ENCODE data around the gene KIRREL3.

KIRREL3 gene

DNA sequence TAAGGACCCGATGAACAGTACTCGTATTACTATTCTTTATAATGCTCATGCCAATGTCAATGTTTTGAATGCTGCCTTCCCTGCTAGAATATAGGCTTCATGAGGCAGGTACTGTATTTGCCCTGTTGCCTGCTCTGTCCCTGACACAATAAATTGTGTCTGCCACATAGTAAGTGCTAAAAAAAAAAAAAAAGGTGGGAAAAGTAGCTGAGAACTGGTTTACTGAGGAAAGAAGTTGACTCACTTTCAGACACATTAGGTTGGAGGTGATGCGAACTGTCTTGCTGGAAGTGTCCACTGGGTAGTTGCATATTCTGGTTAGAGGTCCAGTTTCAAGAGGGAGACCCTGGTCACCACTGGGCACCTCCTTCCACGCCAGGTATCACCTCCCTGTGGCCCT, 255.9 kb downstream of the KIRREL3 start:
- Histone ChIP-seq H3K36me3 (ENCODE audit: control insufficient read depth, insufficient read depth, low read length) (no peaks in the 10 kb centered on the region), H3K27ac (ENCODE audit: low read depth, low read length) (no peak overlapping the region), H3K4me1 (ENCODE audit: control insufficient read depth, insufficient read depth, low read length) (no peaks in the 10 kb centered on the region), H3K9ac (ENCODE audit: low read length) (no peak overlapping the region), H3K4me3 (ENCODE audit: low read length) (no peak overlapping the region), H3K27me3 (ENCODE audit: control insufficient read depth, insufficient read depth, low read length) (no peaks in the 10 kb centered on the region)

DNA sequence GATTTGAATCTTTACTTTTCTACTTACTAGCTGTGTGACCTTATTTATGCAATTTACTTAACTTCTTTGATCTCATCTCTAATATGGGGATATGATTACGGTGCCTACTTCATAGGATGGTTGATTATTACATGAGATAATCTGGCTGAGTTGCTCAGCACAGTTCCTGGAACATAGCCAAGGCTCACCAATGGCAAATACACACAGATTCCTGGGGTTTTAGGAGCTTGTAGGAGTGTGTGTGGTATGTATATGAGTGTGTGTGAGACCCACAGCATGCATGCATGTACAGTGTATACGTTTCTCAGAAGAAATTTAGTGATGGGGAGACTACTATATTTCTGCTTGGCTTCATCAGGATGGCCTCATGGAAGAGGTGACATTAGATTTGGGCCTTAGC, 256.9 kb downstream of the KIRREL3 start:
- no peaks in the 10 kb centered on the region for H3K27me3 ChIP-seq (ENCODE audit: control insufficient read depth, insufficient read depth, low read length)

GRCh38 chr11:126742582-126742981, 258.0 kb downstream of the KIRREL3 start:
- H3K36me3 ChIP-seq (ENCODE audit: control insufficient read depth, insufficient read depth, low read length) = no peaks in the 10 kb centered on the region
- H3K9ac ChIP-seq (ENCODE audit: low read length) = no peak overlapping the region
- no peaks in the 10 kb centered on the region for H3K4me1 ChIP-seq (ENCODE audit: control insufficient read depth, insufficient read depth, low read length)
- H3K27me3 ChIP-seq (ENCODE audit: control insufficient read depth, insufficient read depth, low read length) = no peaks in the 10 kb centered on the region
- no peak overlapping the region for H3K27ac ChIP-seq (ENCODE audit: low read depth, low read length)
- no peak overlapping the region for H3K4me3 ChIP-seq (ENCODE audit: low read length)

More for the DNA sequence above, 256.9 kb downstream of the KIRREL3 start:
- Histone ChIP-seq H3K27ac (ENCODE audit: low read depth, low read length) (no peak overlapping the region), H3K9ac (ENCODE audit: low read length) (no peak overlapping the region), H3K4me3 (ENCODE audit: low read length) (no peak overlapping the region), H3K36me3 (ENCODE audit: control insufficient read depth, insufficient read depth, low read length) (no peaks in the 10 kb centered on the region), H3K4me1 (ENCODE audit: control insufficient read depth, insufficient read depth, low read length) (no peaks in the 10 kb centered on the region)

DNA sequence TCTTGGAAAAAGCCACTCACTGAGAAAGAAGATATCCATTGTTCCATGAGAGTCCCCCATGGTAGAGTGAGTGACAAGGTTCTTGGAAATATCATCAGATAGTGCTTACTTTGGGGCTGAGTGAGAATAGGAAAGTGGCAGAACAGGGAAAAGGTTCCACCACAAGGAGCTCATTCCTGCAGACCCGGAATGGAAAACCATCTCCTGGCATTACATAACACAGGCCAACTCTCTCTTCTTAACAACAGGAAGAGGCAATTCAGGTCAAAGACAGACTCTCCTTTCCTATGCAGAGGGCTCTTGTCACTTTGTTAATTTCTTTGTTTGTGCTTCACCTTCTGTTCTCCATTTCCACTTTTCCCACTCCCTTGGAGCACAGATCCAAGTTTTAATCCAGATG, 259.7 kb downstream of the KIRREL3 start:
- Histone ChIP-seq H3K9ac (ENCODE audit: low read length) (no peak overlapping the region), H3K4me1 (ENCODE audit: control insufficient read depth, insufficient read depth, low read length) (no peaks in the 10 kb centered on the region), H3K4me3 (ENCODE audit: low read length) (no peak overlapping the region), H3K36me3 (ENCODE audit: control insufficient read depth, insufficient read depth, low read length) (no peaks in the 10 kb centered on the region), H3K27me3 (ENCODE audit: control insufficient read depth, insufficient read depth, low read length) (no peaks in the 10 kb centered on the region), H3K27ac (ENCODE audit: low read depth, low read length) (no peak overlapping the region)

GRCh38 chr11:126739499-126740145, 260.9 kb downstream of the KIRREL3 start:
- Histone ChIP-seq H3K9ac (ENCODE audit: low read length) (no peak overlapping the region), H3K4me1 (ENCODE audit: control insufficient read depth, insufficient read depth, low read length) (no peaks in the 10 kb centered on the region), H3K36me3 (ENCODE audit: control insufficient read depth, insufficient read depth, low read length) (no peaks in the 10 kb centered on the region), H3K27ac (ENCODE audit: low read depth, low read length) (no peak overlapping the region), H3K4me3 (ENCODE audit: low read length) (no peak overlapping the region), H3K27me3 (ENCODE audit: control insufficient read depth, insufficient read depth, low read length) (no peaks in the 10 kb centered on the region)

DNA sequence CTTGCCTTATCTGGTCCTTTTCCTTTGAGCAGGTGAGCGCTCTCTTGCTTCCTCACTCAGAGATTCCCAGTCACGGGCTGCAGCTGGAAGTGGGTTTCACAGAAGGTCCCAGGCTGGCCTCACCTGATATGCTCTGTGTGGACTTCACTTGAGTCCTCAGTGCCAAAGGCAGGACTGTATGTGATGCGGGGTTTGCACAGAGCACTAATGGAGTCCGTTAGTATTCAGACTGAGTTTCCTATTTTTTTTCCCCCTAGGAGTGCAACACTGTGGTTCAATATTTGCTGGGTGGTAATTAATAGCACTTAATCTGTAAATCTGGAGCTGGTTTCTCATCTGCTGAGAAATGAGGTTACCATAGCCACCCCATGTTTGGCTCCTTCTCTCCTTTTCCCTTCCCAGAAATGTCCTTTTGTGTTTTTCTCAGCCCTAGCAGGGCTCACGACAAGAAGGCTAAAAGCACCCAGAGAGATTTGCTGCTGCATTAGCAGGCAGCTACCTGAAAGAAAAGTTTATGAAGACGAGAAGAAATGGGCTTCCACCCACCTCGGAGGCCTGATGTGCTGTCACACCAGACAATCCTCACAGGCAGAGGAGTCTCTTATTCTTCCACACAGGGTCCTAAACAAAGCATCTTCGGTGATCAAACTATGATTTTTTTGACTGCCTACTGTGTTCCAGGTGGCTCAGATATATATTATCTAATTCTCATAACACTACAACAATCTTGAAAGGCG, 262.1 kb downstream of the KIRREL3 start:
- Histone ChIP-seq H3K9ac (ENCODE audit: low read length) (no peak overlapping the region), H3K27ac (ENCODE audit: low read depth, low read length) (no peak overlapping the region), H3K4me3 (ENCODE audit: low read length) (no peak overlapping the region), H3K27me3 (ENCODE audit: control insufficient read depth, insufficient read depth, low read length) (no peaks in the 10 kb centered on the region), H3K4me1 (ENCODE audit: control insufficient read depth, insufficient read depth, low read length) (no peaks in the 10 kb centered on the region), H3K36me3 (ENCODE audit: control insufficient read depth, insufficient read depth, low read length) (no peaks in the 10 kb centered on the region)

GRCh38 chr11:126736682-126737572, 263.6 kb downstream of the KIRREL3 start:
- H3K27ac ChIP-seq (ENCODE audit: low read depth, low read length) = no peak overlapping the region
- no peak overlapping the region for H3K9ac ChIP-seq (ENCODE audit: low read length)
- H3K27me3 ChIP-seq (ENCODE audit: control insufficient read depth, insufficient read depth, low read length) = no peaks in the 10 kb centered on the region
- H3K4me3 ChIP-seq (ENCODE audit: low read length) = no peak overlapping the region
- H3K4me1 ChIP-seq (ENCODE audit: control insufficient read depth, insufficient read depth, low read length) = no peaks in the 10 kb centered on the region
- H3K36me3 ChIP-seq (ENCODE audit: control insufficient read depth, insufficient read depth, low read length) = no peaks in the 10 kb centered on the region

DNA sequence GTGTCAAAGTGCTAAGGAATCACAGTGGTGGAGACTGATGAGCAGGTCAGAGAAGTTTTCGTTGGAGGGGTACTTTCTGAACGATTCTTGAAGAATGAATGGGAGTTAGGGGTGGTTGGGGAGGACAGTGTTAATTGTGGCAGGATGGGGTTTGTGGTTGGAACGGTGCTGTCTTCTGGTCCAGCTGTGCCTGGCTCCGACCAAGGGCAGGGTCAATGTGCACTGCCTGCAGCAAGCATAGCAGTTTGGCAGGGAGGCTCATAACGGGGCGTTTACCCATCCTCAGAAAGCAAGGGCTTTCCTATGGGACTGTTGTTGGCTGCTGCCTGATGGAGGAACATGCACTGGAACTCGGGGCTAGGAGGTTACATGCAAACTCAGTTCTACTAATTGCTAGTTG, 265.8 kb downstream of the KIRREL3 start:
- Histone ChIP-seq H3K36me3 (ENCODE audit: control insufficient read depth, insufficient read depth, low read length) (no peaks in the 10 kb centered on the region), H3K27me3 (ENCODE audit: control insufficient read depth, insufficient read depth, low read length) (no peaks in the 10 kb centered on the region), H3K9ac (ENCODE audit: low read length) (no peak overlapping the region), H3K4me1 (ENCODE audit: control insufficient read depth, insufficient read depth, low read length) (no peaks in the 10 kb centered on the region), H3K4me3 (ENCODE audit: low read length) (no peak overlapping the region), H3K27ac (ENCODE audit: low read depth, low read length) (no peak overlapping the region)

GRCh38 chr11:126733685-126734084, 266.9 kb downstream of the KIRREL3 start:
- Histone ChIP-seq H3K36me3 (ENCODE audit: control insufficient read depth, insufficient read depth, low read length) (no peaks in the 10 kb centered on the region), H3K4me3 (ENCODE audit: low read length) (no peak overlapping the region), H3K27ac (ENCODE audit: low read depth, low read length) (no peak overlapping the region), H3K4me1 (ENCODE audit: control insufficient read depth, insufficient read depth, low read length) (no peaks in the 10 kb centered on the region), H3K27me3 (ENCODE audit: control insufficient read depth, insufficient read depth, low read length) (no peaks in the 10 kb centered on the region), H3K9ac (ENCODE audit: low read length) (no peak overlapping the region)

GRCh38 chr11:126732981-126733380, 267.6 kb downstream of the KIRREL3 start:
- Histone ChIP-seq H3K4me1 (ENCODE audit: control insufficient read depth, insufficient read depth, low read length) (no peaks in the 10 kb centered on the region), H3K9ac (ENCODE audit: low read length) (no peak overlapping the region), H3K36me3 (ENCODE audit: control insufficient read depth, insufficient read depth, low read length) (no peaks in the 10 kb centered on the region), H3K27me3 (ENCODE audit: control insufficient read depth, insufficient read depth, low read length) (no peaks in the 10 kb centered on the region), H3K4me3 (ENCODE audit: low read length) (no peak overlapping the region), H3K27ac (ENCODE audit: low read depth, low read length) (no peak overlapping the region)

DNA sequence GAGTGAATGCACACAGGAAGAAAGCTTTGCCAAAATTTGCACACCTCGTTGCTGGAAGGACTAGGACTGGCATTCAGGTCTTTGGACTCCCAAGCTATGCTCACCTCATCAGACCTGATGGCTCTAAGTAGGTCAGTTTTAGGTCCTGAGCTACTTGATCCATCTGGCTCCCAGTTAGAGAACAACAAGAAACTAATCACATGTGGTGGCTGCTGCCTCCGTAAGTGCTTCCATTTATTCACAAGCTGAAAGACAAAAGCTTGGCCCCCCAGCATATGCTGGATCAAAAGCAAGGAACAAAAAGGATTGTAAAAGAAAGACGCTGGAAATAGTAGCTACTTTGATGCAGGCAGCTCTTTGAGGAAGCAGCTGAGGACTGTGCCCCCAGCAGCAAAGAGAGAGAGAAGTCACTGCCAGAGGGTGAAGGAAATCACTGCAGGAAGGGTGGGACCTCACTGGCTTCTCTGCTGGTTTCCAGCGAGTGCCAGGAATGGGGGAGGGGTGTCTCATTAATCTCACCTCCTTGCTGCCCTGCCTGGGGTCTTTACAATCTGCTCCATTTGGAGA, 268.9 kb downstream of the KIRREL3 start:
- no peak overlapping the region for H3K4me3 ChIP-seq (ENCODE audit: low read length)
- no peaks in the 10 kb centered on the region for H3K27me3 ChIP-seq (ENCODE audit: control insufficient read depth, insufficient read depth, low read length)
- H3K4me1 ChIP-seq (ENCODE audit: control insufficient read depth, insufficient read depth, low read length) = no peaks in the 10 kb centered on the region
- H3K9ac ChIP-seq (ENCODE audit: low read length) = no peak overlapping the region
- H3K36me3 ChIP-seq (ENCODE audit: control insufficient read depth, insufficient read depth, low read length) = no peaks in the 10 kb centered on the region
- H3K27ac ChIP-seq (ENCODE audit: low read depth, low read length) = no peak overlapping the region

- H3K27me3 ChIP-seq (ENCODE audit: control insufficient read depth, insufficient read depth, low read length) = no peaks in the 10 kb centered on the region
- no peaks in the 10 kb centered on the region for H3K36me3 ChIP-seq (ENCODE audit: control insufficient read depth, insufficient read depth, low read length)
- no peak overlapping the region for H3K9ac ChIP-seq (ENCODE audit: low read length)
- no peaks in the 10 kb centered on the region for H3K4me1 ChIP-seq (ENCODE audit: control insufficient read depth, insufficient read depth, low read length)
- H3K27ac ChIP-seq (ENCODE audit: low read depth, low read length) = no peak overlapping the region
- H3K4me3 ChIP-seq (ENCODE audit: low read length) = no peak overlapping the region
Measured at GRCh38 chr11:126727381-126727780, 273.2 kb downstream of the KIRREL3 start.

Measured in rectal smooth muscle tissue (tissue), 1 donor.